AG10803 (cell line): Measurements from ENCODE around the gene B3GAT1.

ENCODE experiments used
- DNase-seq: peaks from one replicate; pipeline ENCODE4 v3.0.0; 2010; ENCODE audit warnings: low read depth
- H3K4me3 ChIP-seq: 2 replicates; pipeline ENCODE4 v1.5.1; 2011; ENCODE audit warnings: mild to moderate bottlenecking, low read length, control low read depth
- TF ChIP-seq, protein P1 (sequence below): conservative IDR thresholded peaks from 2 replicates; pipeline ENCODE4 v1.5.1; 2011; ENCODE audit warnings: mild to moderate bottlenecking, low read length, control low read depth, inconsistent platforms

B3GAT1 gene

GRCh38 chr11:134364261-134364660 lies 47.8 kb downstream of the B3GAT1 start:
- no peak overlapping the region for H3K4me3 ChIP-seq
- DNase-seq, result no peak
- TF ChIP-seq, protein P1, sequence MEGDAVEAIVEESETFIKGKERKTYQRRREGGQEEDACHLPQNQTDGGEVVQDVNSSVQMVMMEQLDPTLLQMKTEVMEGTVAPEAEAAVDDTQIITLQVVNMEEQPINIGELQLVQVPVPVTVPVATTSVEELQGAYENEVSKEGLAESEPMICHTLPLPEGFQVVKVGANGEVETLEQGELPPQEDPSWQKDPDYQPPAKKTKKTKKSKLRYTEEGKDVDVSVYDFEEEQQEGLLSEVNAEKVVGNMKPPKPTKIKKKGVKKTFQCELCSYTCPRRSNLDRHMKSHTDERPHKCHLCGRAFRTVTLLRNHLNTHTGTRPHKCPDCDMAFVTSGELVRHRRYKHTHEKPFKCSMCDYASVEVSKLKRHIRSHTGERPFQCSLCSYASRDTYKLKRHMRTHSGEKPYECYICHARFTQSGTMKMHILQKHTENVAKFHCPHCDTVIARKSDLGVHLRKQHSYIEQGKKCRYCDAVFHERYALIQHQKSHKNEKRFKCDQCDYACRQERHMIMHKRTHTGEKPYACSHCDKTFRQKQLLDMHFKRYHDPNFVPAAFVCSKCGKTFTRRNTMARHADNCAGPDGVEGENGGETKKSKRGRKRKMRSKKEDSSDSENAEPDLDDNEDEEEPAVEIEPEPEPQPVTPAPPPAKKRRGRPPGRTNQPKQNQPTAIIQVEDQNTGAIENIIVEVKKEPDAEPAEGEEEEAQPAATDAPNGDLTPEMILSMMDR, result no peak

DNA sequence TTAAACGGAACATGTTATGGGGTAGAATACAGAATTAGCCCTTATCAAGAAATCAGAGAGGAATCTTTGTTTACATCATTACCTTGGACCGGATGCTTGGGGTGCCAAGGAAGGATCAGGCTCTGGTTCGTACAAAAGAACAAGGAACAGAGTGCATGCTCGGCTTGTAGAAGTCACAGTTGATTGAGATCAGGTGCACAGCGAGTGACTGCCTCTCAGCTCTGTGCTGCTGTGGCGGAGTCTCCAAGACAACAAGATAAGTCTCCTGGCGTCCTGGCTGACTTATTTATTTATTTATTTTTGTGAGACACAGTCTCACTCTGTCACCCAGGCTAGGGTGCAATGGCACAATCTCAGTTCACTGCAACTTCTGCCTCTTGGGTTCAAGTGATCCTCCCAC lies 48.5 kb downstream of the B3GAT1 start:
- no peak overlapping the region for H3K4me3 ChIP-seq
- TF ChIP-seq, protein P1, result no peak
- no peak for DNase-seq

DNA sequence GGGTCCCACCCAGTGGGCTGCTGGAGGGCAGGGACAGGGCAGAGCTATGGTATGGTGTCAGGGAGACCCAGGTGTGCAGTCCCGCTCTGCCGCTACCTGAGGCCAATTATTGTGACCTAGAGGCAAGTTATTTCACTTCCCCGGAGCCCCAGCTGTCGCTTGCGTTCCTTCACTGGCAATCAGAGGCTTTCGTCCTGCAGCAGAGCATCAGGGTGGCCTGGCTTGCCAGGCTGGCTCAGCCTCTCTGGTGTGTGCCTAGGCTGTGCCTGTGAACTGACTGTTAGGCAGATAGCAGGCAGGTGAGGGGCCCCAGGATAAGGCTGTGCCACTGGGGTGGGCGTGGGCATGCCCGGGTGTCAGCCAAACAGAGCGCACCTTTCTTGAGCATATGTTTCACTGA lies 48.9 kb downstream of the B3GAT1 start:
- TF ChIP-seq, protein P1, result no peak
- DNase-seq, result no peak
- no peak overlapping the region for H3K4me3 ChIP-seq

- DNase-seq, result no peak
- H3K4me3 ChIP-seq, result no peak overlapping the region
- TF ChIP-seq, protein P1, result no peak
Measured at GRCh38 chr11:134362192-134362901, 49.7 kb downstream of the B3GAT1 start.

DNA sequence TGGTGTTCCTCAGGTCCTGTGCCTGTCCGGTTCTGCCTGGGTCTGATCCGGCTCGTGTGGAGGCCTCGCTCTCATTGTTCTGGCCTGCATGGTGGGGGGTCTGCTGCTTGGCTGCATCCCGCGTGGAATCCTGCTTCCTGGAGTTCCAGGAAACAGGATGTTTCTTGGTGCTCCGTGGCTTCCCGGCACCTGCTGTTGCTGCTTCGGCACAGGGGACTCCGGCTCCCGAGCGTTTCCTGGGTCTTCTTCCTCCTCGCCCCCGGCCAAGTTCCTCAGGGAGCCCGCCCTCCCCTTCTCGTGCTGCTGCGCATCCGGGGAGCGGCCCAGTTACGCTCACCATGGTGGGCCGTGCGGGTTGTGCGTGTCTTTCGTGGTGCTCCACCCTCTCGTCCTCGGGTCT lies 50.4 kb downstream of the B3GAT1 start:
- TF ChIP-seq, protein P1, result no peak
- no peak for DNase-seq

DNA sequence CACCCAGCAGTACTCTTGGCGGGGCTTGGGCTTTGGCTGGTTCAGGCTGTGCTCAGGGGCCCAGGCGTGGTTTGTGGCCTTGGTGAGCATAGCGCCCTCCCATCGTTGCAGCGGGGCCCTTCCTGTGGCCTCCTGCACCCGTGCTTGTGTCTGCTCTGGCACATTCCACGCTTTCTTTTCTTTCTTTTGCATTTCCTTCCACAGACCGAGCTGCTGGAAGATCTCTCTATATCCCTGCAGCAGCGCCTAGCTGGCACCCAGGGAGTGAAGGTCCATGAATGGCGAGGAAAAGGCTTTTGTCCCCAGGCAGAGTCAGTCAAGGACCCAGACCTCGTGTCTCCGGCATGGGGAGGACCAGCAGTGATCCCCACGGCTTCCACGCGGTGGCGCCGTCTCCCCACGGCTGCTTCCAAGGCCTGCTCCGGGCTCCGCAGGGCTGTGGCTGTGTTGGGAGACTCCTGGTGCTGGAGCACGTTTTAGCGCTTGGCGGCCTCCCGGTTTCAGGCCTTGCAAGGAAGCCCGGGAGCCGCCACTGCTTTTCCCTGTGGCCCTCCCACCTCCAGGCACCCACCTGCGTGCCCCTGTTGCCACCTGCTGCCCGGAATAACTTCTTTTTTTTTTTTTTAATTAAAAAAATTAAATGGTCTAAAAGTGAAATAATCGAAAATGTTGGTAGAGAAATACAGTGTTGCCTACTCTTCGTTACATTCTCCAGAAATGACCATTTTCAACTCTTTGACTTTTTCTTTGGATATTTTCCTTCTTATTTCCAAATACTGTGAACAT lies 51.8 kb downstream of the B3GAT1 start:
- TF ChIP-seq, protein P1, result peak; percentile 60
- DNase-seq, result peak; percentile 39

More for the DNA sequence above, 50.4 kb downstream of the B3GAT1 start:
- H3K4me3 ChIP-seq, result no peak overlapping the region

GRCh38 chr11:134359646-134360045 lies 52.4 kb downstream of the B3GAT1 start:
- no peak overlapping the region for H3K4me3 ChIP-seq
- no peak for DNase-seq
- TF ChIP-seq, protein P1, result no peak

More for the DNA sequence above, 51.8 kb downstream of the B3GAT1 start:
- H3K4me3 ChIP-seq, result no peak overlapping the region
